HCT116 (cell line): ENCODE results near the gene SPATA17.

ENCODE experiments used
- ELF1 ChIP-seq: IDR thresholded peaks from 2 replicates; pipeline ENCODE4 v1.6.1; 2012; ENCODE audit warnings: low read depth, borderline replicate concordance
- EZH2 ChIP-seq: fragments of 200-600 bp; sonication (generic); IDR thresholded peaks from 2 replicates; pipeline ENCODE4 v1.6.1; 2017; ENCODE audit warnings: antibody characterized with exemption, mixed run types
- JUND ChIP-seq: IDR thresholded peaks from 2 replicates; pipeline ENCODE4 v1.6.1; 2012
- POLR2AphosphoS5 ChIP-seq: IDR thresholded peaks from 2 replicates; pipeline ENCODE4 v1.6.1; 2011; ENCODE audit warnings: mild to moderate bottlenecking, low read depth, low read length, moderate library complexity
- SRF ChIP-seq: IDR thresholded peaks from 2 replicates; pipeline ENCODE4 v1.6.1; 2012; ENCODE audit warnings: low read depth
- TF ChIP-seq, protein P1 (sequence below), 3 experiments: fragments of 200-600 bp in 1 of 3; sonication (generic) in 1 of 3; IDR thresholded peaks in 2 of 3; conservative IDR thresholded peaks in 1 of 3; 2 replicates each; pipeline ENCODE4 v1.5.1; 2012 to 2017; ENCODE audit warnings: low read depth in 2 of 3, low read length in 2 of 3, antibody characterized with exemption in 1 of 3, borderline replicate concordance in 1 of 3, control low read depth in 1 of 3, mild to moderate bottlenecking in 1 of 3, mixed read lengths in 1 of 3, mixed run types in 1 of 3, moderate library complexity in 1 of 3; ENCODE audit not compliant: insufficient read depth in 1 of 3
- TF ChIP-seq, protein P2 (sequence below): IDR thresholded peaks from 2 replicates; pipeline ENCODE4 v1.6.1; 2012; ENCODE audit warnings: low read depth

DNA sequence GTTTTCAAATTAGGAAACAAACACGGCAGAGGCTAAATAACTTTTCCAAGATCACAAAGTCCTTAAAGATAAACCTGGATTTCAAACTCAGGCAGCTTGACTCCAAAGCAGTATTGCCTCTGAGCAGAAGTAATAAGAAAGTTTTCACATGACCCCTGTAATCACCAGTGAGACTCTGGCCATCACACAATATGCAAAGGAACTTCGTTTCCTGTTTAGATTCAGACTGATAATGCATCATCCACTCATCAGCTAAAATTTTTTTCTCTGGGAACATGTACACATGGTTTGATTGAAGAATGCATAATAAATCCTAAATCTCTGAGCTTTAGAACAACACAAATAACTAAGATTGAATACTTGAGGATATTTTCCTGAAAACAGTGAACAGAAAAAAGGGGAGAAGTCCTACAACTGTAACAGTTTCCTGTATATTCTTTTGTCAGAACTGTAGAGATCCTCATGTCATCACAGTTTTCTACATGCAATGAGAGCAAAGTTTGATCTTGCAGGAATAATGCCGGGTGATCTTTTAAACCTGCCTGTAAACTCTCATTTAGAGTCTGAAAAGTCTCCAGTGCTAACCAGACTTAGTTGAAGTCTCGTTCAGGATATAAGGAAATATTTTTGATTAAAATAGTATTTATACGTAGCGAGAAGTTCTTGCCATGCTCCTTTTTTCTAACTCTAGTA is 225.3 kb downstream of the SPATA17 start:
- no peak for TF ChIP-seq EZH2
- TF ChIP-seq, protein P1, sequence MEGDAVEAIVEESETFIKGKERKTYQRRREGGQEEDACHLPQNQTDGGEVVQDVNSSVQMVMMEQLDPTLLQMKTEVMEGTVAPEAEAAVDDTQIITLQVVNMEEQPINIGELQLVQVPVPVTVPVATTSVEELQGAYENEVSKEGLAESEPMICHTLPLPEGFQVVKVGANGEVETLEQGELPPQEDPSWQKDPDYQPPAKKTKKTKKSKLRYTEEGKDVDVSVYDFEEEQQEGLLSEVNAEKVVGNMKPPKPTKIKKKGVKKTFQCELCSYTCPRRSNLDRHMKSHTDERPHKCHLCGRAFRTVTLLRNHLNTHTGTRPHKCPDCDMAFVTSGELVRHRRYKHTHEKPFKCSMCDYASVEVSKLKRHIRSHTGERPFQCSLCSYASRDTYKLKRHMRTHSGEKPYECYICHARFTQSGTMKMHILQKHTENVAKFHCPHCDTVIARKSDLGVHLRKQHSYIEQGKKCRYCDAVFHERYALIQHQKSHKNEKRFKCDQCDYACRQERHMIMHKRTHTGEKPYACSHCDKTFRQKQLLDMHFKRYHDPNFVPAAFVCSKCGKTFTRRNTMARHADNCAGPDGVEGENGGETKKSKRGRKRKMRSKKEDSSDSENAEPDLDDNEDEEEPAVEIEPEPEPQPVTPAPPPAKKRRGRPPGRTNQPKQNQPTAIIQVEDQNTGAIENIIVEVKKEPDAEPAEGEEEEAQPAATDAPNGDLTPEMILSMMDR (IDR thresholded peaks at IDR 0.05 in 2 of 3, conservative IDR thresholded peaks at IDR 0.05 in 1 of 3; ENCODE audit: borderline replicate concordance in 1 of 3, insufficient read depth in 1 of 3, low read depth in 2 of 3, low read length in 2 of 3): no peak
- no peak for TF ChIP-seq SRF
- TF ChIP-seq JUND: no peak
- no peak for TF ChIP-seq POLR2AphosphoS5
- TF ChIP-seq, protein P2, sequence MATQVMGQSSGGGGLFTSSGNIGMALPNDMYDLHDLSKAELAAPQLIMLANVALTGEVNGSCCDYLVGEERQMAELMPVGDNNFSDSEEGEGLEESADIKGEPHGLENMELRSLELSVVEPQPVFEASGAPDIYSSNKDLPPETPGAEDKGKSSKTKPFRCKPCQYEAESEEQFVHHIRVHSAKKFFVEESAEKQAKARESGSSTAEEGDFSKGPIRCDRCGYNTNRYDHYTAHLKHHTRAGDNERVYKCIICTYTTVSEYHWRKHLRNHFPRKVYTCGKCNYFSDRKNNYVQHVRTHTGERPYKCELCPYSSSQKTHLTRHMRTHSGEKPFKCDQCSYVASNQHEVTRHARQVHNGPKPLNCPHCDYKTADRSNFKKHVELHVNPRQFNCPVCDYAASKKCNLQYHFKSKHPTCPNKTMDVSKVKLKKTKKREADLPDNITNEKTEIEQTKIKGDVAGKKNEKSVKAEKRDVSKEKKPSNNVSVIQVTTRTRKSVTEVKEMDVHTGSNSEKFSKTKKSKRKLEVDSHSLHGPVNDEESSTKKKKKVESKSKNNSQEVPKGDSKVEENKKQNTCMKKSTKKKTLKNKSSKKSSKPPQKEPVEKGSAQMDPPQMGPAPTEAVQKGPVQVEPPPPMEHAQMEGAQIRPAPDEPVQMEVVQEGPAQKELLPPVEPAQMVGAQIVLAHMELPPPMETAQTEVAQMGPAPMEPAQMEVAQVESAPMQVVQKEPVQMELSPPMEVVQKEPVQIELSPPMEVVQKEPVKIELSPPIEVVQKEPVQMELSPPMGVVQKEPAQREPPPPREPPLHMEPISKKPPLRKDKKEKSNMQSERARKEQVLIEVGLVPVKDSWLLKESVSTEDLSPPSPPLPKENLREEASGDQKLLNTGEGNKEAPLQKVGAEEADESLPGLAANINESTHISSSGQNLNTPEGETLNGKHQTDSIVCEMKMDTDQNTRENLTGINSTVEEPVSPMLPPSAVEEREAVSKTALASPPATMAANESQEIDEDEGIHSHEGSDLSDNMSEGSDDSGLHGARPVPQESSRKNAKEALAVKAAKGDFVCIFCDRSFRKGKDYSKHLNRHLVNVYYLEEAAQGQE: no peak
- no peak for TF ChIP-seq ELF1
